Measurements from ENCODE around the gene PREP. TPM values are rescaled to one million over a fixed set of nuclear protein-coding genes. Genes with fewer than 3 reads are reported as not detected.

The PREP gene
- total RNA-seq, 1 experiment from 2014 or later: 35.8 TPM

GRCh38 chr6:105274678-105275077 is 128.2 kb downstream of the PREP start:
- CTCF ChIA-PET: no interaction called here
- no TSS peak for BruUV-seq (replicated peaks)
- intact Hi-C loops (cut with micrococcal nuclease; ENCODE audit: unreplicated experiment): loop anchor here (10.0 kb wide), 2 partner anchors 90 to 140 kb away; partner anchors contain the start of gene POPDC3

GRCh38 chr6:105273589-105273988 is 129.3 kb downstream of the PREP start:
- peaks cover 21% of the 10 kb centered on the region for H3K4me1 ChIP-seq (replicated peaks; ENCODE audit: insufficient read depth)
- H2AFZ ChIP-seq: no peak overlapping the region
- peaks cover 16% of the 10 kb centered on the region for H3F3A ChIP-seq (ENCODE audit: insufficient read depth, low read depth)
- no peaks in the 10 kb centered on the region for H3K9me2 ChIP-seq (ENCODE audit: insufficient read depth)
- ChIA-PET CTCF (no interaction called here), POLR2A (ENCODE audit: unreplicated experiment) (no interaction called here)
- no peaks in the 10 kb centered on the region for H3K27me3 ChIP-seq (ENCODE audit: insufficient read depth, low read depth)
- H3K36me3 ChIP-seq (ENCODE audit: low read depth): 0 out of 2 replicates have a peak, but pooled peaks cover 13% of the 10 kb centered on the region
- TF ChIP-seq CTCF (conservative IDR thresholded peaks at IDR 0.05) (no peak), EZH2 (IDR thresholded peaks at IDR 0.05; ENCODE audit: low read depth) (no peak)
- no peak for DNase-seq
- intact Hi-C loops (cut with micrococcal nuclease; ENCODE audit: unreplicated experiment): loop anchor here (10.0 kb wide), 2 partner anchors 89 to 139 kb away; partner anchors contain the start of gene POPDC3
- no peak overlapping the region for H3K4me2 ChIP-seq
- H3K79me2 ChIP-seq (ENCODE audit: low read depth): no peaks in the 10 kb centered on the region
- no TSS peak for BruUV-seq (replicated peaks)
- H3K27ac ChIP-seq: no peak overlapping the region
- H3K9me3 ChIP-seq (ENCODE audit: insufficient read depth, low read depth): no peaks in the 10 kb centered on the region
- no peaks in the 10 kb centered on the region for H4K20me1 ChIP-seq (ENCODE audit: insufficient read depth)
- no peak overlapping the region for H3K4me3 ChIP-seq

More at GRCh38 chr6:105274678-105275077, 128.2 kb downstream of the PREP start:
- Histone ChIP-seq H3F3A (ENCODE audit: insufficient read depth, low read depth) (peaks cover 16% of the 10 kb centered on the region), H3K4me1 (replicated peaks; ENCODE audit: insufficient read depth) (peaks cover 21% of the 10 kb centered on the region), H3K79me2 (ENCODE audit: low read depth) (no peaks in the 10 kb centered on the region), H3K36me3 (ENCODE audit: low read depth) (0 out of 2 replicates have a peak, but pooled peaks cover 13% of the 10 kb centered on the region), H3K4me2 (no peak overlapping the region), H3K9me2 (ENCODE audit: insufficient read depth) (no peaks in the 10 kb centered on the region), H3K9me3 (ENCODE audit: insufficient read depth, low read depth) (no peaks in the 10 kb centered on the region), H3K4me3 (no peak overlapping the region), H3K27ac (no peak overlapping the region), H4K20me1 (ENCODE audit: insufficient read depth) (no peaks in the 10 kb centered on the region), H3K27me3 (ENCODE audit: insufficient read depth, low read depth) (no peaks in the 10 kb centered on the region), H2AFZ (no peak overlapping the region)
- POLR2A ChIA-PET (ENCODE audit: unreplicated experiment): no interaction called here
- no peak for DNase-seq
- TF ChIP-seq EZH2 (IDR thresholded peaks at IDR 0.05; ENCODE audit: low read depth) (no peak), CTCF (conservative IDR thresholded peaks at IDR 0.05) (no peak)

GRCh38 chr6:105272786-105273185 is 130.1 kb downstream of the PREP start:
- CTCF ChIA-PET: no interaction called here
- DNase-seq: peak; percentile 67 to 79
- intact Hi-C loops (cut with micrococcal nuclease; ENCODE audit: unreplicated experiment): loop anchor here (10.0 kb wide), 2 partner anchors 88 to 138 kb away; partner anchors contain the start of gene POPDC3

More at GRCh38 chr6:105272786-105273185, 130.1 kb downstream of the PREP start:
- POLR2A ChIA-PET (ENCODE audit: unreplicated experiment): interaction anchor here (0.6 kb wide), 1 partner anchor 130 kb away, joined by 3 read pairs; the partner anchor contains the start of gene PREP
- BruUV-seq (replicated peaks): no TSS peak
- peaks cover 21% of the 10 kb centered on the region for H3K4me1 ChIP-seq (replicated peaks; ENCODE audit: insufficient read depth)
- no peak overlapping the region for H2AFZ ChIP-seq
- TF ChIP-seq CTCF (conservative IDR thresholded peaks at IDR 0.05) (no peak), EZH2 (IDR thresholded peaks at IDR 0.05; ENCODE audit: low read depth) (no peak)
- H3K9me3 ChIP-seq (ENCODE audit: insufficient read depth, low read depth): no peaks in the 10 kb centered on the region
- no peaks in the 10 kb centered on the region for H3K27me3 ChIP-seq (ENCODE audit: insufficient read depth, low read depth)
- H3K27ac ChIP-seq: peak overlapping the region; percentile 3; the same call in 1 of the 2 replicates
- H3K9me2 ChIP-seq (ENCODE audit: insufficient read depth): no peaks in the 10 kb centered on the region
- no peaks in the 10 kb centered on the region for H4K20me1 ChIP-seq (ENCODE audit: insufficient read depth)
- no peaks in the 10 kb centered on the region for H3K79me2 ChIP-seq (ENCODE audit: low read depth)
- H3K4me3 ChIP-seq: no peak overlapping the region
- 0 out of 2 replicates have a peak, but pooled peaks cover 7% of the 10 kb centered on the region for H3K36me3 ChIP-seq (ENCODE audit: low read depth)
- H3K4me2 ChIP-seq: peak overlapping the region; percentile 34
- H3F3A ChIP-seq (ENCODE audit: insufficient read depth, low read depth): peaks cover 16% of the 10 kb centered on the region

All from PC-9 (cell line).